Skeletal muscle tissue (tissue), 4 donors: Measurements from ENCODE around the gene ZBTB6. TPM values are rescaled to one million over a fixed set of nuclear protein-coding genes. Genes with fewer than 3 reads are reported as not detected.
A peak's percentile ranks its signal among the peaks of the same experiment; 100 is the strongest.

Experiments
- H3K27ac ChIP-seq: one replicate; pipeline ENCODE4 v1.7.0; 2013; ENCODE audit warnings: mild to moderate bottlenecking, low read depth, low read length, inconsistent platforms
- H3K27me3 ChIP-seq, 3 donors: one replicate each; pipeline ENCODE4 v1.7.0; 2013; ENCODE audit warnings: low read length in 3 of 3; ENCODE audit not compliant: control insufficient read depth in 3 of 3, insufficient read depth in 3 of 3
- H3K36me3 ChIP-seq, 3 donors: one replicate each; pipeline ENCODE4 v1.7.0; 2013; ENCODE audit warnings: low read length in 3 of 3; ENCODE audit not compliant: control insufficient read depth in 3 of 3, insufficient read depth in 3 of 3
- H3K4me1 ChIP-seq, 3 donors: one replicate each; pipeline ENCODE4 v1.7.0; 2013; ENCODE audit warnings: low read length in 3 of 3, mild to moderate bottlenecking in 3 of 3; ENCODE audit not compliant: control insufficient read depth in 3 of 3, insufficient read depth in 3 of 3
- H3K4me3 ChIP-seq, 3 donors: one replicate each; pipeline ENCODE4 v1.7.0; 2013; ENCODE audit warnings: low read length in 3 of 3
- H3K9ac ChIP-seq, 3 donors: one replicate each; pipeline ENCODE4 v1.7.0; 2013; ENCODE audit warnings: low read length in 3 of 3, mild to moderate bottlenecking in 3 of 3, moderate library complexity in 2 of 3, low read depth in 1 of 3
- H3K9me3 ChIP-seq, 3 donors: one replicate each; pipeline ENCODE4 v1.7.0; 2013; ENCODE audit warnings: low read length in 3 of 3; ENCODE audit not compliant: control insufficient read depth in 3 of 3
- total RNA-seq: library from RNA; depleted of rRNA; stranded (reverse); fragments of >200 nt; gene quantifications from one replicate; pipeline ENCODE4 v1.2.3, GENCODE V29; 2014
- donor health status: Osteomylitis.

The ZBTB6 gene
- total RNA-seq, 1 donor from 2014 or later, result 20.4 TPM

DNA sequence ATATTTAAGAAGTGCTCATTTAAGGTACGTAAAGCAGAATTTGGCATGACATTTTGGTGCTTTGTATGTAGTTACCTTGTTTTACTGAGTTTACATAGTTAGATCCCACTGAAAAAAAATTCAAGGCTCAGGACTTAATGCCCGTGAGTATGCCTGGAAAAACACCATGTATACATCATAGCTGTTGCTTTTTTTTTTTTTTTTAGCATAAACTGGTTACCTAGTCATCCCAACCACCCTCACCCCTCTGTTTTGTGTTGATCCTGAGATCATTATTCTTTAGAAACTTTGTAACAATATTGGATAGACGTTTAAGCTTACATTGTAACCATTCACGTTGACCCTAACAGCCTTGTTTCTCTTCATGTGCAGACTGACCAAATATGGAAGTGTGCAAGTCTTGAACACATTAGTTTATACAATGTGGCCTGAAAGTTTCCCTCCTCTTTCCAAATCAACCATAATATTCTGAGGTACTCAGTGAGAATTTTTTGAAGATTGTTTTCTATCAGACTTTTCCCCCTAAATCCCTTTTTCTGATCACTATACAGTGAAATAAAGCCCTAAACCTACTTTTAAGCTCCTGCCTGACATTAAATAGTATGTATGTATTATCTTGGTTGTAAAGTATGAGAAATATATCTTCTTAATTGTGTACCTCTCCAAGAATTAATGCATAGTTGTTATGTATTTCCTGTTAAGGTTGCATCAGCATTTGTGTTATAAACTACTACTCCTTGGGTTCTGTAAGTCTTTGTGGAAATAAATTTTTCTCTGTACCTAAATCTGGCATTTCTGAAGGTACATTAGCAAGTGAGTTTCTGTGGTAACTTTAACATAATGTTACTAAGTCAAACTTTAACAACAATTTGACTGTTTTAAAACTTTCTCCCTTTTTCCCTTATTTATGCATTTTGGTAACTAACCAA is 32.1 kb upstream of the ZBTB6 start:
- peaks cover 0 to 2% (median 0%) of the 10 kb centered on the region in 3 donors for H3K36me3 ChIP-seq
- no peaks in the 10 kb centered on the region for H3K27me3 ChIP-seq
- no peak overlapping the region for H3K9ac ChIP-seq
- H3K27ac ChIP-seq, result no peak overlapping the region
- peaks cover 13 to 14% (median 14%) of the 10 kb centered on the region in 3 donors for H3K4me1 ChIP-seq
- H3K4me3 ChIP-seq, result no peak overlapping the region
- H3K9me3 ChIP-seq, result no peaks in the 10 kb centered on the region

GRCh38 chr9:122941582-122942234 is 28.6 kb upstream of the ZBTB6 start:
- Histone ChIP-seq H3K27ac (peak overlapping the region; percentile 90), H3K9ac (peak overlapping the region; percentile 84 to 93 (median 88)), H3K9me3 (no peaks in the 10 kb centered on the region), H3K36me3 (peaks cover 0 to 7% (median 3%) of the 10 kb centered on the region in 3 donors), H3K27me3 (no peaks in the 10 kb centered on the region), H3K4me3 (peak overlapping the region; percentile 81 to 94 (median 88)), H3K4me1 (peaks cover 14 to 18% (median 16%) of the 10 kb centered on the region in 3 donors)

- Histone ChIP-seq H3K27me3 (no peaks in the 10 kb centered on the region), H3K36me3 (peaks cover 3 to 12% (median 7%) of the 10 kb centered on the region in 3 donors), H3K9ac (peak within 1 kb of the TSS; percentile 84 to 93 (median 88)), H3K9me3 (no peaks in the 10 kb centered on the region), H3K4me3 (peak within 1 kb of the TSS; percentile 81 to 94 (median 88)), H3K4me1 (peaks cover 13 to 18% (median 14%) of the 10 kb centered on the region in 3 donors), H3K27ac (peak within 1 kb of the TSS; percentile 90)
Measured at GRCh38 chr9:122940749-122941581, 27.8 kb upstream of the ZBTB6 start, which contains the start of gene RABGAP1. Gene RABGAP1, plus strand, starts transcription at chr9:122941020. Its CDS starts 16,040 bp downstream, at chr9:122957060.

DNA sequence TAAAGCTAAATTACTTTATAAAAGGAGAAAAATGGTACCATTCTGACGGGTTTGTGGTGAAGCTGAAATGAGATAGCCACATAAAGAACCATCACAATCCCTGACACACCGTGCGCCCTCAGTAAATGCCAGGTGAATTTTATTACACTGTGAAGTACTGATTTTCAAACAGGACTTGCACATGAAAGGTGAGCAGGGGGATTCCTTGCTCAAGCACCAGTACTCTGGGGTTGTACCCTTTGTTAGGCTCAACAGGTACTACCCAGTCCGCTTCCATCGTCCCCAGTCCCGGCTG is 27.3 kb upstream of the ZBTB6 start:
- Histone ChIP-seq H3K4me1 (peaks cover 13 to 18% (median 14%) of the 10 kb centered on the region in 3 donors), H3K9me3 (no peaks in the 10 kb centered on the region), H3K27ac (peak overlapping the region; percentile 64), H3K4me3 (peak overlapping the region; percentile 66 to 80 (median 76)), H3K27me3 (no peaks in the 10 kb centered on the region), H3K36me3 (peaks cover 3 to 12% (median 7%) of the 10 kb centered on the region in 3 donors), H3K9ac (peak overlapping the region; percentile 63 to 83 (median 75))

GRCh38 chr9:122939601-122940000 is 26.5 kb upstream of the ZBTB6 start:
- Histone ChIP-seq H3K27ac (no peak overlapping the region), H3K9ac (no peak overlapping the region), H3K4me3 (no peak overlapping the region), H3K36me3 (peaks cover 3 to 12% (median 7%) of the 10 kb centered on the region in 3 donors), H3K9me3 (no peaks in the 10 kb centered on the region), H3K4me1 (peaks cover 13 to 18% (median 14%) of the 10 kb centered on the region in 3 donors), H3K27me3 (no peaks in the 10 kb centered on the region)

- Histone ChIP-seq H3K36me3 (peaks cover 3 to 9% (median 7%) of the 10 kb centered on the region in 3 donors), H3K9ac (no peak overlapping the region), H3K4me1 (peaks cover 16 to 25% (median 19%) of the 10 kb centered on the region in 3 donors), H3K27me3 (no peaks in the 10 kb centered on the region), H3K4me3 (no peak overlapping the region), H3K27ac (no peak overlapping the region), H3K9me3 (no peaks in the 10 kb centered on the region)
Measured at GRCh38 chr9:122936883-122937282, 23.8 kb upstream of the ZBTB6 start.

DNA sequence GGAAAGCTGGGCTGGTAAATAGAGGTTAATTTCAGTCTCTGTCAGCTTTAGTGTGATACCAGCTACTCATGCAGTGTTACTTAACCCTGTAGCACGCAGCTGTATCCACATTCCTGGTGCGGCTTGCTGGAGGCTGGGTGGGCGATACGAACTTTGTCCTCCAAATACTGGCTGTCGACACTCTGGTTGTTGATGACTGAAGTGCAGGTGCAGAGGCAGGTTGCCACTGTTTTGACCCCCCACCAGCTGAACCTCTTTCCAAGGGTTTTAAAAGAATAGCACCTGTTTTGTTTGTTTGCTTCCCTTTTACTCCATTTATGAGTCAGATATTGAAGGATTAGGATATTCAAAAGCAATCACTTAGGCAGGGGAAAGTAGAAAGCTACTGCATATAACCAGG is 23.3 kb upstream of the ZBTB6 start:
- H3K36me3 ChIP-seq, result peaks cover 3 to 9% (median 7%) of the 10 kb centered on the region in 3 donors
- no peaks in the 10 kb centered on the region for H3K9me3 ChIP-seq
- no peak overlapping the region for H3K4me3 ChIP-seq
- no peak overlapping the region for H3K27ac ChIP-seq
- no peaks in the 10 kb centered on the region for H3K27me3 ChIP-seq
- no peak overlapping the region for H3K9ac ChIP-seq
- peaks cover 12 to 20% (median 15%) of the 10 kb centered on the region in 3 donors for H3K4me1 ChIP-seq

DNA sequence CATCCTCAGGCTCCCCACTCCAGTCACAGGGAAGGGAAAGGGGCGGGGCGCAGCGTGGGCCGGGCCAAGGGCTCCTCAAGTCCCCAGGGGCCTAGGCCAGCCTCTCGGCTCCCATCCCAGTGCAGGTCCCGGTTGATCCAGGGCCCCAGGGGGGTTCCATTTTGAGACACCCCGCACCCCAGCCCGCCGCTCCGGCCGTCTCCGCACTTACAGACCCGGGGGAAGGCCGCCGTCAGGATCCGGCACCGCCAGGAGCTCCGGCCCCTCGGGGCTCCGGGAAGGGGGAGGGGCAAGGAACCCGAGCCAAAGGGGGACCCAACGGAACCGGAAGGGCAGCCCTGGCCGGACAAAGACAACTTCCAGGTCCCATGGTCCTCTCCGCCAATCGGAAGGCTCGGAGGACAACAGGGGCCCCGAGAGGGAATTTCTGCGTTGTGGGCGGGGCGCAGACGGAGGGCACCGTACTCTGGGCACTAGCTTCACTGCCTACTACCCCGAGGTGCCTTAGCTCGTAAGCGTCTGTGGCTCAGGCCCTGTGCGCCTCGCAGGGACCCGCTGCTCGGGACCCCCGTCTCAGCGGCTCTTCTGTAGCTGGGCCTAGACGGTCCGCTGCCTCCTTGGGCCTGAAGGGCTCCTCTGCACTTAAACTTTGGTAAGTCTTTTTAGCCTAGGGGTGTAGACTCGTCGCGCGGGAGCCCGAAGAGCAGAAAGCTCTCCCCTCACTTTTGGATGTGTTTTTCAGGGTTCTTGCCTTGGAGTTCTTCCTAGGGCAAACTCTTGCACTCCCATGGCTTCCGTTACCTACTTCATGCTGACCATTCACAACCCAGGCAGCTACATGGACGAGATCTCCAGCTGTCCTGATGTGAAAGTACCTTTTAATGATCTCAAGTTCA is 18.4 kb upstream of the ZBTB6 start, which contains the start of gene ZBTB26:
Gene ZBTB26, minus strand, starts transcription at position 287 of the 896 bp plus-strand sequence. CDS start 11,578 bp downstream, outside the sequence.
- Histone ChIP-seq H3K36me3 (peaks cover 2 to 3% (median 2%) of the 10 kb centered on the region in 3 donors), H3K27me3 (no peaks in the 10 kb centered on the region), H3K4me1 (peaks cover 25 to 30% (median 29%) of the 10 kb centered on the region in 3 donors)

More for the DNA sequence above, 18.4 kb upstream of the ZBTB6 start, which contains the start of gene ZBTB26:
- Histone ChIP-seq H3K9ac (peak within 1 kb of the TSS; percentile 87 to 95 (median 91)), H3K27ac (peak within 1 kb of the TSS; percentile 79), H3K4me3 (peak within 1 kb of the TSS; percentile 91 to 96 (median 93)), H3K9me3 (no peaks in the 10 kb centered on the region)
